ENCODE measurements around the gene OR10A6. TPM values are rescaled to one million over a fixed set of nuclear protein-coding genes. Genes with fewer than 3 reads are reported as not detected.

Gene OR10A6
- total and polyA plus RNA-seq, 10 of the 15 experiments (the other 5 are each of a cell fraction or from before 2014, with no cell fraction given): not detected

DNA sequence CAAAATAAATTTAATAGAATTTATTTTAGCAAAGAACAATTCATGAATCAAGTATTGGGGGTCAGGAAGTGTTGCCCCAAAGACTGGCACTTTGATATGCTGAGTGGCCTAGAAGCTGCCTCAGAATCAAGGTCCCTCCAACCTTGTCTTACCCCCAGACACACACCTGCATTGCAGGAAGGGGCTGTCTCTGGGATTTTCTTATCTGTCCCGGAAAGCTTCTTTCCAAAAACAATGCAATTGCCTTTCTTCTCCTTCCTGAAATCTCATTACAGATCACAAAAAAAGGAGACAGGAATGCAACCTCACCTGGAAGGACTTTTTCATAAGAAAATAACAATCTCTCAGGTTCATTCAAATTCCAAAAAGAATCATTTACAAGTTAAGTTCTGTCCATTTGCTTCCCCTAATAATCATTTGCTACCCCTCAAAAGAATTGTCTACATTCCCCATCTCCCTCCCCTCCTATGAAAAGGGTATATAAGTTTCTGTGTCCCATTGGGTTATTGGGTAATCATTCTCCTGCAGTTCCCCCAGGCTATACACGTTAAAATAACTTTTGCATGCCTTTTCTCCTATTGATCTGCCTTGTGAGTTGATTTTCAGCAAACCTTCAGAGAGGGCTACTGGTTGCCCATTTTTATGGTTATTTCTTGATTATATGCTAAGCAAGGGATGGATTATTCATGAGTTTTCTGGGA, 21.3 kb downstream of the OR10A6 start:
- H3K36me3 ChIP-seq (ENCODE audit: control insufficient read depth in 2 of 2, insufficient read depth in 2 of 2, low read length in 1 of 2): no peaks in the 10 kb centered on the region
- H3K4me2 ChIP-seq (ENCODE audit: control insufficient read depth, insufficient read depth): no peak overlapping the region
- SMC1A ChIA-PET (ENCODE audit: uncharacterized antibody, unreplicated experiment): interaction anchor here (0.8 kb wide), 1 partner anchor 77 kb away, joined by 3 read pairs; the partner anchor contains the start of gene EIF3F
- ATAC-seq (no peak), DNase-seq (ENCODE audit: low read depth, low spot score) (no peak), FAIRE-seq (no peak)
- no peak overlapping the region for H3K4me3 ChIP-seq
- no peaks in the 10 kb centered on the region for H3K9me3 ChIP-seq (replicated peaks; ENCODE audit: control insufficient read depth, insufficient read depth, low read length)
- intact Hi-C loops (cut with micrococcal nuclease; ENCODE audit: unreplicated experiment): no loop called here
- POLR2A ChIA-PET: no interaction called here
- no peak overlapping the region for H2AFZ ChIP-seq (ENCODE audit: control insufficient read depth, low read depth, low read length)
- CTCF ChIA-PET: interaction anchor here (0.6 to 2.8 kb wide), 3 partner anchors 17 to 187 kb away, joined by 3 to 8 read pairs (median 3); partner anchors contain the start of gene NLRP10
- RAD21 ChIA-PET (ENCODE audit: unreplicated experiment): interaction anchor here (1.2 kb wide), 1 partner anchor 77 kb away, joined by 8 read pairs; the partner anchor contains the start of gene EIF3F
- no peaks in the 10 kb centered on the region for H3K4me1 ChIP-seq (ENCODE audit: control insufficient read depth, insufficient read depth, low read length)
- H3K27ac ChIP-seq (ENCODE audit: control insufficient read depth, insufficient read depth): no peak overlapping the region
- TF ChIP-seq TARDBP (IDR thresholded peaks at IDR 0.05; ENCODE audit: borderline replicate concordance) (no peak), EZH2 (IDR thresholded peaks at IDR 0.05; ENCODE audit: borderline replicate concordance, control insufficient read depth, low read depth, low read length) (no peak), JUND (IDR thresholded peaks at IDR 0.05; ENCODE audit: low read depth, low read length) (no peak), TBL1XR1 (IDR thresholded peaks at IDR 0.05; ENCODE audit: low read depth, low read length) (no peak), PAX5 (IDR thresholded peaks at IDR 0.05; ENCODE audit: borderline replicate concordance, low read depth, low read length) (no peak), ZNF24 (IDR thresholded peaks at IDR 0.05) (no peak), RCOR1 (conservative IDR thresholded peaks at IDR 0.05; ENCODE audit: low read depth, low read length) (no peak), RAD51 (IDR thresholded peaks at IDR 0.05) (no peak)
- TF ChIP-seq, protein P1, sequence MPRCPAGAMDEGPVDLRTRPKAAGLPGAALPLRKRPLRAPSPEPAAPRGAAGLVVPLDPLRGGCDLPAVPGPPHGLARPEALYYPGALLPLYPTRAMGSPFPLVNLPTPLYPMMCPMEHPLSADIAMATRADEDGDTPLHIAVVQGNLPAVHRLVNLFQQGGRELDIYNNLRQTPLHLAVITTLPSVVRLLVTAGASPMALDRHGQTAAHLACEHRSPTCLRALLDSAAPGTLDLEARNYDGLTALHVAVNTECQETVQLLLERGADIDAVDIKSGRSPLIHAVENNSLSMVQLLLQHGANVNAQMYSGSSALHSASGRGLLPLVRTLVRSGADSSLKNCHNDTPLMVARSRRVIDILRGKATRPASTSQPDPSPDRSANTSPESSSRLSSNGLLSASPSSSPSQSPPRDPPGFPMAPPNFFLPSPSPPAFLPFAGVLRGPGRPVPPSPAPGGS (IDR thresholded peaks at IDR 0.05; ENCODE audit: borderline replicate concordance, insufficient read depth, low read depth, low read length, poor library complexity, severe bottlenecking): no peak
- TF ChIP-seq, protein P2, sequence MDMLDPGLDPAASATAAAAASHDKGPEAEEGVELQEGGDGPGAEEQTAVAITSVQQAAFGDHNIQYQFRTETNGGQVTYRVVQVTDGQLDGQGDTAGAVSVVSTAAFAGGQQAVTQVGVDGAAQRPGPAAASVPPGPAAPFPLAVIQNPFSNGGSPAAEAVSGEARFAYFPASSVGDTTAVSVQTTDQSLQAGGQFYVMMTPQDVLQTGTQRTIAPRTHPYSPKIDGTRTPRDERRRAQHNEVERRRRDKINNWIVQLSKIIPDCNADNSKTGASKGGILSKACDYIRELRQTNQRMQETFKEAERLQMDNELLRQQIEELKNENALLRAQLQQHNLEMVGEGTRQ (IDR thresholded peaks at IDR 0.05; ENCODE audit: borderline replicate concordance, low read depth, low read length): no peak
- TF ChIP-seq, protein P3, sequence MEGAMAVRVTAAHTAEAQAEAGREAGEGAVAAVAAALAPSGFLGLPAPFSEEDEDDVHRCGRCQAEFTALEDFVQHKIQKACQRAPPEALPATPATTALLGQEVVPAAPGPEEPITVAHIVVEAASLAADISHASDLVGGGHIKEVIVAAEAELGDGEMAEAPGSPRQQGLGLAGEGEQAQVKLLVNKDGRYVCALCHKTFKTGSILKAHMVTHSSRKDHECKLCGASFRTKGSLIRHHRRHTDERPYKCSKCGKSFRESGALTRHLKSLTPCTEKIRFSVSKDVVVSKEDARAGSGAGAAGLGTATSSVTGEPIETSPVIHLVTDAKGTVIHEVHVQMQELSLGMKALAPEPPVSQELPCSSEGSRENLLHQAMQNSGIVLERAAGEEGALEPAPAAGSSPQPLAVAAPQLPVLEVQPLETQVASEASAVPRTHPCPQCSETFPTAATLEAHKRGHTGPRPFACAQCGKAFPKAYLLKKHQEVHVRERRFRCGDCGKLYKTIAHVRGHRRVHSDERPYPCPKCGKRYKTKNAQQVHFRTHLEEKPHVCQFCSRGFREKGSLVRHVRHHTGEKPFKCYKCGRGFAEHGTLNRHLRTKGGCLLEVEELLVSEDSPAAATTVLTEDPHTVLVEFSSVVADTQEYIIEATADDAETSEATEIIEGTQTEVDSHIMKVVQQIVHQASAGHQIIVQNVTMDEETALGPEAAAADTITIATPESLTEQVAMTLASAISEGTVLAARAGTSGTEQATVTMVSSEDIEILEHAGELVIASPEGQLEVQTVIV (IDR thresholded peaks at IDR 0.05; ENCODE audit: borderline replicate concordance, partially characterized antibody): no peak
- 11% methylated on average over 2 of the region's 2 CpGs for WGBS (ENCODE audit: insufficient coverage, insufficient replicate concordance, low lambda C conversion rate, missing lambda C conversion rate)
- H3K9ac ChIP-seq (ENCODE audit: control insufficient read depth, insufficient read depth, low read length): no peak overlapping the region
- no peaks in the 10 kb centered on the region for H4K20me1 ChIP-seq (ENCODE audit: control insufficient read depth, insufficient read depth)
- H3K79me2 ChIP-seq (ENCODE audit: control insufficient read depth, insufficient read depth, low read length): no peaks in the 10 kb centered on the region
- H3K27me3 ChIP-seq (replicated peaks in 1 of 2; ENCODE audit: control insufficient read depth in 2 of 2, insufficient read depth in 2 of 2, low read length in 1 of 2): peaks cover 0 to 2% of the 10 kb centered on the region in 2 experiments; a peak in 2 of 4 replicates
- no TSS peak for BruUV-seq (replicated peaks)
- in situ Hi-C loops (cut with MboI): no loop called here

Data from GM12878 (cell line).